Dermis microvascular lymphatic vessel endothelial cell (primary cell): ENCODE results near the gene SLITRK5. TPM values are rescaled to one million over a fixed set of nuclear protein-coding genes. Genes with fewer than 3 reads are reported as not detected.

ENCODE experiments used
- DNase-seq, 2 donors: peaks; one replicate each; pipeline versions ENCODE4 v3.0.0 to v3.0.0-alpha.2; 2010; ENCODE audit warnings: low read depth in 2 of 2
- total RNA-seq: library from RNA; depleted of rRNA; stranded (reverse); fragments of >200 nt; gene quantifications from 2 replicates; pipeline ENCODE4 v1.2.1, GENCODE V29; 2014

SLITRK5 gene, protein sequence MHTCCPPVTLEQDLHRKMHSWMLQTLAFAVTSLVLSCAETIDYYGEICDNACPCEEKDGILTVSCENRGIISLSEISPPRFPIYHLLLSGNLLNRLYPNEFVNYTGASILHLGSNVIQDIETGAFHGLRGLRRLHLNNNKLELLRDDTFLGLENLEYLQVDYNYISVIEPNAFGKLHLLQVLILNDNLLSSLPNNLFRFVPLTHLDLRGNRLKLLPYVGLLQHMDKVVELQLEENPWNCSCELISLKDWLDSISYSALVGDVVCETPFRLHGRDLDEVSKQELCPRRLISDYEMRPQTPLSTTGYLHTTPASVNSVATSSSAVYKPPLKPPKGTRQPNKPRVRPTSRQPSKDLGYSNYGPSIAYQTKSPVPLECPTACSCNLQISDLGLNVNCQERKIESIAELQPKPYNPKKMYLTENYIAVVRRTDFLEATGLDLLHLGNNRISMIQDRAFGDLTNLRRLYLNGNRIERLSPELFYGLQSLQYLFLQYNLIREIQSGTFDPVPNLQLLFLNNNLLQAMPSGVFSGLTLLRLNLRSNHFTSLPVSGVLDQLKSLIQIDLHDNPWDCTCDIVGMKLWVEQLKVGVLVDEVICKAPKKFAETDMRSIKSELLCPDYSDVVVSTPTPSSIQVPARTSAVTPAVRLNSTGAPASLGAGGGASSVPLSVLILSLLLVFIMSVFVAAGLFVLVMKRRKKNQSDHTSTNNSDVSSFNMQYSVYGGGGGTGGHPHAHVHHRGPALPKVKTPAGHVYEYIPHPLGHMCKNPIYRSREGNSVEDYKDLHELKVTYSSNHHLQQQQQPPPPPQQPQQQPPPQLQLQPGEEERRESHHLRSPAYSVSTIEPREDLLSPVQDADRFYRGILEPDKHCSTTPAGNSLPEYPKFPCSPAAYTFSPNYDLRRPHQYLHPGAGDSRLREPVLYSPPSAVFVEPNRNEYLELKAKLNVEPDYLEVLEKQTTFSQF
- total RNA-seq, result not detected in 2 replicates

GRCh38 chr13:87671031-87671752, at the start of gene SLITRK5:
TSS of gene SLITRK5 (plus strand) at chr13:87671371. CDS start at chr13:87675389, 4,018 bp downstream.
- DNase-seq, result peak in 1 of 2 donors; percentile 45

GRCh38 chr13:87622971-87623370, 48.2 kb upstream of the SLITRK5 start:
- DNase-seq, result no peak

DNA sequence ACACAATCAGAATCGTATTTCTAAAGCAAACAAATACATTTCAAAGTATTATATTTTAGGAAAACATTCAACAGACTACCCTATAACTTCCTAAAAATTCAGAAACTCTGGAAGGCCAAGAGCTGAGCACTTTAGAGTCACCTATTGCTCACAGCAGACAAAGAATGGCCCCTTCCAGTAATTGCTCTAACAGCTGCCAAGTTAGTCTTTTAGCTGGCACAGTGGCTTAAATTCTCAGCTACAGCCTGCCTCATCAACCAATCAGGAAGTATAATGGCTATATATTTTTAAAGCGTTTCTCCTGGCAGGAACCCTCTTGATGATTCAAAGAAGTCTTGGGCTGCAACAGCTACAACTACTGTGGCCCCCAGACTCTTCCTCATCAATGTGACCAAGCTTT, 14.9 kb upstream of the SLITRK5 start:
- no peak for DNase-seq

- no peak for DNase-seq
These were observed 9.7 kb upstream of the SLITRK5 start for GRCh38 chr13:87661471-87661870.

DNA sequence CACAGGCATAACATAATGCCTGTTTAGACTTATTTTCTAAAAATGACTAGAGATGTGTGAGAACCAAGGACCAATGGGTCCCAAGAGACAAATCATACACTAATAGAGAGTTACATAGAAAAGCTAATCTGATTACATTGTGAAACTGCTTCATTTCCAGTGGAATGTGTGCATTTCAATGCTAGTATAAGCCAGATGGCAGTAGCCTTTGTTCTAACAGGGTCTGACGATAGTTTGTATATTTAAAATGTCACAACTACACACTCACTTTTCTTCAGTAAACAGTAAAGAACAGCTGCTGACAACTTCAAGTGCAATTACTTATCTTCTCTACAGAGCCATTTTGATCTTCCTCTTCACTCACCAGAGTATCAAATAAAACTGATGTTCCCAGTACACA, 4.3 kb upstream of the SLITRK5 start:
- DNase-seq, result no peak

- DNase-seq, result no peak
These were observed 3.5 kb upstream of the SLITRK5 start for GRCh38 chr13:87667686-87668085.

DNA sequence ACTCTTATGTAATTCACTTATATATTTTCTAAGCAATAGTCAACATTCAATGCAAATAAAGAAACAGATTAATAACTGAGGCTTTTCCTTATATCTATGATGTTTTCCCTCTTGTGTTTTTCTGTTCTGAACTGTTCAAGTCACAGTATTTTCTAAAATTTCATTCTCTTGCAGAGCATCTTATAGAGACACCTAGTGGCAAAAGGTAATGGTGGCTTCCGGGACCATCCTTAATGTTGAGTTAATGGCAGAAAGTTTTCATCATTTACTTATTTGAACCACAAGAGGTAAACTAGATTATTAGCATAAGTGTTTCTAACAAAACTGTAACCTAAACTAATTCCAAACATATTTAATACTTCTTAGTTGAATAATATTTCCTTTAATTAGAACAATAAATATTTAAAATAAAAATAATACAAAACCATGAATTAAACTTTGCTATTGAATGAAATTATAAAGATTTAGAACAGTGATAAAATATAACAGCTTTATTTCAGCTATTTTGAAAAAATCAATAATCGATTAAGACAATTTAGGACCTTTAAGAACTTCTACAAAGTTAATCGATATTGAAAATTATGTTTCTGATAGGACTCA, 1.7 kb upstream of the SLITRK5 start:
- DNase-seq, result peak in 1 of 2 donors; percentile 5

GRCh38 chr13:87671753-87672605, 808 bp downstream of the SLITRK5 start:
- no peak for DNase-seq

GRCh38 chr13:87674247-87674738, 3.1 kb downstream of the SLITRK5 start:
- DNase-seq, result no peak

- no peak for DNase-seq
These were observed 4.7 kb downstream of the SLITRK5 start for GRCh38 chr13:87675851-87676250.

GRCh38 chr13:87676254-87677042, 5.3 kb downstream of the SLITRK5 start:
- DNase-seq, result no peak

DNA sequence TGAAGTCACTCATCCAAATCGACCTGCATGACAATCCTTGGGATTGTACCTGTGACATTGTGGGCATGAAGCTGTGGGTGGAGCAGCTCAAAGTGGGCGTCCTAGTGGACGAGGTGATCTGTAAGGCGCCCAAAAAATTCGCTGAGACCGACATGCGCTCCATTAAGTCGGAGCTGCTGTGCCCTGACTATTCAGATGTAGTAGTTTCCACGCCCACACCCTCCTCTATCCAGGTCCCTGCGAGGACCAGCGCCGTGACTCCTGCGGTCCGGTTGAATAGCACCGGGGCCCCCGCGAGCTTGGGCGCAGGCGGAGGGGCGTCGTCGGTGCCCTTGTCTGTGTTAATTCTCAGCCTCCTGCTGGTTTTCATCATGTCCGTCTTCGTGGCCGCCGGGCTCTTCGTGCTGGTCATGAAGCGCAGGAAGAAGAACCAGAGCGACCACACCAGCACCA, 5.9 kb downstream of the SLITRK5 start:
- DNase-seq, result no peak

GRCh38 chr13:87677496-87678371, 6.6 kb downstream of the SLITRK5 start:
- DNase-seq, result no peak

GRCh38 chr13:87678372-87678752, 7.2 kb downstream of the SLITRK5 start:
- DNase-seq, result no peak

- DNase-seq, result no peak
These were observed 9.1 kb downstream of the SLITRK5 start for GRCh38 chr13:87680298-87680697.

DNA sequence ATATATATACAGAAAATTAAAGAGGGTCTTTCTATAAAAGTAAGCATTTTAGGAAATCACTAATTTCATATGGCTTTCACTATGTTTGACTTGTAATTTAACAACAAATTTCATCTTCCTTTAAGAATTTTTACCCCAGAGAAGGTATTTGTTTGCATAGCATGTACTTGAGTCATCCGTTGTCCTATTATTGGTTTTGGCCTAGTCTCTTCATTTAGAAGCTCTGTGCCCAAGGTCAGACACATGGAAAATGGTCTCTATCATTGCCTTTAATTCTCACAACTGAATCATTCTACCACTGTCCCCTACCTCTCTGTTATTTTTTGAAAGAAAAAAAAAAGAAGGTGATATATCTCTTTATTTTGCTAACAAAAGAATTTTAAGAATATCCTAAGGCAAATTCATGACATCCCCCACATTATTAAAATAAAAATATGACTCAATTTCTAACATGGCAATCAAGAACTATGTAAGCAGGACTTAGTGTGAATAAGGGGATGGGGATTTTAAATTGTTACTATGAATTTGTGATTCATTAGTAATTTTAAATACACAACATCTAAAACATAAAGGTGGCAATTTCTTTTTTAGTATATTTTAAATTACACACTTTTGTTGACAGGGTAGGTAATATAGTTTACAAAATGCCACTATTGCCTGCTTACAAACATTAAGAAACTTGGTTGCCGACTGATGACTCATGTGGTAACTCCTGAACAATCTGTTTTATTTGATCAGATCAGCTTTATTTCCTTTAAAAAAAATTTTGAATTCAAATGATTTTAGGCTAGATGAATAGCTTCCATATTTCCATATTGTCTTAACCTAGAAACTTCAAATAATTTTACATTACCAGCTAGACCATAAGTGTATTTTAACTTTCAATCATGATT, 13.9 kb downstream of the SLITRK5 start:
- no peak for DNase-seq

DNA sequence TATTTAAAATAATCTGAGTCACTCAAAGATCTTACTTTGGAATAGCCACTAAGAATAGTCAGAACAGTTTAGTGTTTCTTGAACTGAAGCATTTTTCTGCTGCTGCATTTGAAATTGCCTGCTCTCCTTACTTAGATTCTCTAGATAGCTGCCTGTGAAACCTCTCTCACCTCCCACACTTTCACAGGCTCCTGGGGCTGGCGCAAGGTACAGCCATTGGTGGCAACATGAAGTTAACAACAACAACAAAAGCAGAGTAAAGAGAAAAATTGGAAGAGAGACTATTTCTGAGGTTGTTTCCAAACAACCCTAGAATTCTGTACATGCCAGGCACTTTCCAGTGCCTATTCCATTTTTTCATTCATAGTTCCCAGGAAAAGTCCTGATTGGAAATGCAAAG, 25.3 kb downstream of the SLITRK5 start:
- no peak for DNase-seq
